GM10847 (cell line): ENCODE measurements around the gene CSTF3.

Source experiments
- POLR2A ChIP-seq: IDR thresholded peaks from 2 replicates; pipeline ENCODE4 v1.6.1; 2011; ENCODE audit not compliant: insufficient read length; ENCODE audit errors: extremely low read depth

CSTF3 gene

DNA sequence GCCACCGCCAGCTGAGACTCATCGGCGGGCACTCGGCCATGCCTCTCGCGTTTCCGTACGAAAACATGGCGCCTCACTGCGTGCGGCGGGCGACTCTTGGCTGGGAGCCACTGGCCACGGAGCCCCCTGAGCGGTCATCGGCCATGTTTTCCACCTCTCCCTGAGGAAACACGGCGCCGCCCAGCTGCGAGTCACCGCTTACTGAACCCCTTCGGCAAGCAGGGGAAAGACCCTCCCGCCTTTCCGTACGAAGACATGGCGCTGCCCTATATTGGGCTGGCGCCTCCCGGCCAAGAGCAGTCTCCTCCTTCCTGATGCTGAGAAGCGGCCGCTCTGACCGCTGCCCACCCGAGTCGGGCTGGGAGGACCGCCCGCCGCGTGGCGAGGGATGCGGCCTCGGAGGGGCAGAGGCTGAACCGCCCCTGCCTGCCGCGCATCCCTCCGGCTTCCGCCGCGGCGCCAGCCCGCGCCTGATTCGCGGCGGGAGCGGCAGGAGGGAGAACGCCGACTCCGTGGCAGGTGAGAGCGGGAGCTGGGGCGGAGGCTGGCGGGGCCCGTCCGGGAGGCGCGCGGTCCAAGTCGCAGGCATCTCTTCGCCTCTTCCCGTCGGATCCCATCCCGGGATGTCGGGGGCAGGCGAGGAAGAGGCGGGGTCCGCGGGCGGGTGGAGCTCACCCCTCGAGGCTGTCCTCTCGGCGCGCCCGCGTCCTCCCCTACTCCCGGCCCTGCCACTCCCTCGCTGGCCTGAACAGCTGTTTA is 121.8 kb downstream of the CSTF3 start, which contains the start of gene TCP11L1:
Gene TCP11L1 (plus strand): TSS at position 299 of the 759 bp plus-strand sequence. CDS start 4,202 bp downstream, outside the sequence.
- TF ChIP-seq POLR2A = no peak

DNA sequence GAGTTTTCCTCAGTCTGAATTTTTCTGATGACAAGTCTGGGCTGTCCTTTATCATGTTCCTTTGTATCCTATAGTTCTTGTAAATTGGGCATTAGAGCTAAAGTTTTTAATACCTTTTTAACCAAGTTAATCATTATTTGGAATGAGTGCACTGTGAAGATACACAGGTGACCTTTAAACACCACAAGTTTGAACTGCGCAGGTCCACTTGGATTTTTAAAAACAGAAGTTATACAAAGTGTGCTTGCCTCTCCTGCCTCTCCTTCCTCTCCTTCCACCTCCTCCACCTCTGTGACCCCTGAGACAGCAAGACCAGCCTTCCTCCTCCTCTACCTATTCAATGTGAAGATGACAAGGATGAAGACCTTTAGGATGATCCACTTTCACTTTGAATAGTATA is 126.3 kb downstream of the CSTF3 start:
- no peak for TF ChIP-seq POLR2A
